Prostate gland (tissue), 2 donors: ENCODE results near the gene SYNE1. TPM values are rescaled to one million over a fixed set of nuclear protein-coding genes. Genes with fewer than 3 reads are reported as not detected.

Source experiments
- DNase-seq: peaks from one replicate; pipeline ENCODE4 v3.0.0-alpha.2; 2019; ENCODE audit warnings: low spot score
- H3K27ac ChIP-seq, 2 donors: fragments of 200-600 bp; sonication (generic); 2 replicates each; pipeline ENCODE4 v1.5.1; 2017 to 2019
- H3K27me3 ChIP-seq: fragments of 200-600 bp; sonication (generic); replicated peaks from 2 replicates; pipeline ENCODE4 v1.5.1; 2019; ENCODE audit not compliant: insufficient read depth
- H3K36me3 ChIP-seq, 2 donors: fragments of 200-600 bp; sonication (generic); 1 replicate in 1 of 2; 2 replicates in 1 of 2; pipeline versions ENCODE4 v1.5.1 to v1.8.1; 2017 to 2019
- H3K4me1 ChIP-seq: fragments of 200-600 bp; sonication (generic); replicated peaks from 2 replicates; pipeline ENCODE4 v1.5.1; 2019
- H3K4me3 ChIP-seq, 2 donors: fragments of 200-600 bp; sonication (generic); 2 replicates each; pipeline ENCODE4 v1.5.1; 2017 to 2019
- H3K9me3 ChIP-seq: fragments of 200-600 bp; sonication (generic); 2 replicates; pipeline ENCODE4 v1.5.1; 2017
- POLR2A ChIP-seq: fragments of 450-650 bp; IDR thresholded peaks from one replicate; pipeline ENCODE4 v1.6.1; 2016; ENCODE audit warnings: antibody characterized with exemption, mild to moderate bottlenecking
- POLR2AphosphoS5 ChIP-seq: sonication (generic); formaldehyde crosslinking; IDR thresholded peaks from one replicate; pipeline ENCODE4 v1.6.1; 2017; ENCODE audit warnings: antibody characterized with exemption
- WGBS: methylation state at CpG from one replicate; pipeline ENCODE4 v1.1.5; 2018; 5-methylcytosine and 5-hydroxymethylcytosine counted together
- intact Hi-C: fragments of 100-400 bp; cut with DNase I; formaldehyde crosslinking; loops from one replicate; pipeline ENCODE4 v1.14.2; 2022
- total RNA-seq, 2 donors: library from RNA; depleted of rRNA; stranded (reverse); fragments of >200 nt; gene quantifications; one replicate each; pipeline ENCODE4 v1.1.0, GENCODE V29; 2016
- TF ChIP-seq, protein P1 (sequence below), 4 experiments: fragments of 200-600 bp in 2 of 4; fragments of 450-650 bp in 2 of 4; sonication (generic) in 2 of 4; IDR thresholded peaks; 1 replicate in 3 of 4; 2 replicates in 1 of 4; pipeline ENCODE4 v1.5.1; 2016 to 2019; ENCODE audit warnings: antibody characterized with exemption in 4 of 4, mild to moderate bottlenecking in 2 of 4, moderate library complexity in 2 of 4

Gene SYNE1
- total RNA-seq, 2 donors from 2014 or later = 36.5 to 154 TPM

DNA sequence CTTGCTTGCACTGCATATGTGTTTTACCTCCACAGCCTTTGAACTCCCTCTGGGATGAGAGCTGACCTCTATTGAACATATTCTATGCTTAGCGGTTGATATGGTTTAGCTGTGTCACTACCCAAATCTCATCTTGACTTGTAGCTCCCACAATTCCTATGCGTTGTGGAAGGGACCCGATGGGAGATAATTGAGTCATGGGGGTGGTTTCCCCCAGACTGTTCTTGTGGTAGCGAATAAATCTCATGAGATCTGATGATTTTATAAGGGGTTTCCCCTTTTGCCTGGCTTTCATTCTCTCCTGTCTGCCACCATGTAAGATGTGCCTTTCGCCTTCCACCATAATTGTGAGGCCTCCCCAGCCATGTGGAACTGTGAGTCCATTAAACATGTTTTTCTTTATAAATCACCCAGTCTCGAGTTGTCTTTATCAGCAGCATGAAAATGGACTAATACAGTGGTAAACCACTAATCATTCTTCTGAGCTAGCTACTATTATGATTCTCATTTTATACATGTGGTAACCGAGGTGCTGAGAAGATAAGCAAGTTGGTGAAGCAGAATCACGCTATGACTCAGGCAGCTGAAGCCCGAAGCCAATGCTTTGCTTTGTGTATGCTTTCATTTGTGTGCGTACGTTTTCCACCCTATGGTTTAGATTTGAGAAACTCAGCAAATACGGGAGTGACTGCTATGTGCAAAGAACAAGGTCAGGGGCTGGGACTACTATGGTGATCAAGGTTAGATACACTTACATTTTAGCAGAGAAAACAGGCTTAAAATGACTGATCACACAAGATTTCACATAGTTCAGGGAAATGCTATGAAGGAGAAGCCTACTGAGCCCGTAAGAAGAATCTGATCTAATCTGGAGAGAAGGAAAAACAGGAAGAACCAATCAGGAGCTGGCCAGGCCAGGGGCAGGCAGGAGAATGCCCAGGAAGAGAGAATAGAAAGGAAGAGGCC is 466.2 kb downstream of the SYNE1 start:
- no peak for DNase-seq
- 82% methylated on average over 13 of the region's 13 CpGs for WGBS
- H3K36me3 ChIP-seq = no peaks in the 10 kb centered on the region
- no peaks in the 10 kb centered on the region for H3K9me3 ChIP-seq
- TF ChIP-seq POLR2AphosphoS5 (no peak), POLR2A (no peak)
- TF ChIP-seq, protein P1, sequence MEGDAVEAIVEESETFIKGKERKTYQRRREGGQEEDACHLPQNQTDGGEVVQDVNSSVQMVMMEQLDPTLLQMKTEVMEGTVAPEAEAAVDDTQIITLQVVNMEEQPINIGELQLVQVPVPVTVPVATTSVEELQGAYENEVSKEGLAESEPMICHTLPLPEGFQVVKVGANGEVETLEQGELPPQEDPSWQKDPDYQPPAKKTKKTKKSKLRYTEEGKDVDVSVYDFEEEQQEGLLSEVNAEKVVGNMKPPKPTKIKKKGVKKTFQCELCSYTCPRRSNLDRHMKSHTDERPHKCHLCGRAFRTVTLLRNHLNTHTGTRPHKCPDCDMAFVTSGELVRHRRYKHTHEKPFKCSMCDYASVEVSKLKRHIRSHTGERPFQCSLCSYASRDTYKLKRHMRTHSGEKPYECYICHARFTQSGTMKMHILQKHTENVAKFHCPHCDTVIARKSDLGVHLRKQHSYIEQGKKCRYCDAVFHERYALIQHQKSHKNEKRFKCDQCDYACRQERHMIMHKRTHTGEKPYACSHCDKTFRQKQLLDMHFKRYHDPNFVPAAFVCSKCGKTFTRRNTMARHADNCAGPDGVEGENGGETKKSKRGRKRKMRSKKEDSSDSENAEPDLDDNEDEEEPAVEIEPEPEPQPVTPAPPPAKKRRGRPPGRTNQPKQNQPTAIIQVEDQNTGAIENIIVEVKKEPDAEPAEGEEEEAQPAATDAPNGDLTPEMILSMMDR (IDR thresholded peaks at IDR 0.05) = no peak
- no peak overlapping the region for H3K4me3 ChIP-seq
- no peaks in the 10 kb centered on the region for H3K27me3 ChIP-seq
- H3K27ac ChIP-seq = no peak overlapping the region
- intact Hi-C loops = no loop called here
- H3K4me1 ChIP-seq = no peaks in the 10 kb centered on the region

DNA sequence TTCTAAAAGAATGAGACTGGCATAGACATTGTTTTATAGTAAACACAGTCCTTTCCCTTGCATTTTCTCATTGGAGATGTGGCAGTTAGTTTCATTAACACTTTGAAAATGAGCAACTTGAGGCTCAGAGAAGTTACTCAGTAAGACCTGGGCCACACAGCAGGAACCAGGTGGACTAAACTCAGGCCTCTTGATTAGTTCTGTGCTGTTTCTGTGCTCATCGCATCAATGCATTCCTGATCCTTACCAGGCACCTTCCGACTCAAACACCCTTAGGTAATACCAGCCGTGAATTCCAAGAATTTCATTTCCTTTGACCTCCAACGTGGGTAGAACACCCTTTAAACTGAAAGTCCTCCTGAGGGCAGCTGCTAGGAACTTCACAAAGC is 466.9 kb downstream of the SYNE1 start:
- H3K27ac ChIP-seq = no peak overlapping the region
- no peaks in the 10 kb centered on the region for H3K36me3 ChIP-seq
- intact Hi-C loops = no loop called here
- H3K4me1 ChIP-seq = no peaks in the 10 kb centered on the region
- H3K4me3 ChIP-seq = no peak overlapping the region
- TF ChIP-seq POLR2AphosphoS5 (no peak), POLR2A (no peak)
- TF ChIP-seq, protein P1 (IDR thresholded peaks at IDR 0.05) = no peak
- H3K9me3 ChIP-seq = no peaks in the 10 kb centered on the region
- WGBS = 90% methylated on average over 4 of the region's 4 CpGs
- H3K27me3 ChIP-seq = no peaks in the 10 kb centered on the region
- no peak for DNase-seq

DNA sequence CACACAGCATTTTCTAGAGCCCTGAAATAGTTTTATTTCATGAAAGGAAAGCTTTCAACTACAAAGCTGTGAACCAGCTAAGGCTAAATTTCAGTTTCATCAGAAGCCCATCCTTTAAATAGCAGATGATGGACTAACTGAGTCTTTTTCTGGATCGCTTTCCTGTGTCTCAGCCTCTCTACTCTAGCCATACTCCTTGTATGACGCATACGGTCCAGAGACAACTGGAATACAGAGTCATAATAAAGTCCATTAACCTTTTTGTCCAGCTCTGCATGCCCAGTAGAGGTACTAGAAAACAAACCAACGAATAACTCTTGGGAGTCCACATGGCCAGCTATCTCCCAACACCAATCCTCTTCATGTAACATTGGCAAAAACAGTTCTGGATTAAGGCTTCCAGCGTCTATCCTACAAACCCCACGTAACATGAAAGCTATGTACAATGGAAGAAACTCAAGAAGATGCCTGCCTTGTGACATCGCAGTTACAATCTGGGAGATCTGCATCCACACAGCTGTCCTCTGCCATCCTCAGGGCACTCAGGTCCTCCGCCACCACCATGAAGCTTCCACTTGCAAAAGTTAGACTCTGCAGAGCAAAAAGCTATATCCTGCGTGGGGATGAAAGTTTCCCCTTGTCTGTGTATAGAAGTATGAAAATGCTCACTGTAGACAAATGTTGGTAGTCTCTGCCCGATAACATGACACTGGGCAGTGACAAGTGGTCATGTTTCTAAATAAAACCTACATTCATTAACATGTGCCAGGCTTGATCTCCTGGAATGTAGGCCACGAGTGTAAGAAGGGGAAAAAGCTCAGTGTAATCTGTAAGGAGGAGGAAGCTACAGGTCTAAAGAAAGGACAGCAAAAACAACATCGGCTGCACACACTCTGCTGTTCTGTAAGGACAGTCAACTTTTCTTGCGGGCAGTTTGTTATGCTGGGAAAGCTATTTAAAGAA is 469.2 kb downstream of the SYNE1 start:
- intact Hi-C loops = no loop called here
- Histone ChIP-seq H3K4me3 (no peak overlapping the region), H3K9me3 (no peaks in the 10 kb centered on the region), H3K36me3 (no peaks in the 10 kb centered on the region), H3K4me1 (no peaks in the 10 kb centered on the region), H3K27me3 (no peaks in the 10 kb centered on the region), H3K27ac (no peak overlapping the region)
- DNase-seq = no peak
- TF ChIP-seq, protein P1 (IDR thresholded peaks at IDR 0.05) = no peak
- TF ChIP-seq POLR2AphosphoS5 (no peak), POLR2A (no peak)
- 83% methylated on average over 13 of the region's 13 CpGs for WGBS

- H3K9me3 ChIP-seq = no peaks in the 10 kb centered on the region
- no peaks in the 10 kb centered on the region for H3K36me3 ChIP-seq
- H3K27ac ChIP-seq = no peak overlapping the region
- intact Hi-C loops = no loop called here
- DNase-seq = no peak
- H3K4me3 ChIP-seq = no peak overlapping the region
- no peaks in the 10 kb centered on the region for H3K27me3 ChIP-seq
- WGBS = 87% methylated on average over 5 of the region's 5 CpGs
- TF ChIP-seq POLR2AphosphoS5 (no peak), POLR2A (no peak)
- TF ChIP-seq, protein P1 (IDR thresholded peaks at IDR 0.05) = no peak
- H3K4me1 ChIP-seq = no peaks in the 10 kb centered on the region
Measured at GRCh38 chr6:152166897-152167296, 470.3 kb downstream of the SYNE1 start.
